ENCODE results near the gene GRIP1.

Gene GRIP1

DNA sequence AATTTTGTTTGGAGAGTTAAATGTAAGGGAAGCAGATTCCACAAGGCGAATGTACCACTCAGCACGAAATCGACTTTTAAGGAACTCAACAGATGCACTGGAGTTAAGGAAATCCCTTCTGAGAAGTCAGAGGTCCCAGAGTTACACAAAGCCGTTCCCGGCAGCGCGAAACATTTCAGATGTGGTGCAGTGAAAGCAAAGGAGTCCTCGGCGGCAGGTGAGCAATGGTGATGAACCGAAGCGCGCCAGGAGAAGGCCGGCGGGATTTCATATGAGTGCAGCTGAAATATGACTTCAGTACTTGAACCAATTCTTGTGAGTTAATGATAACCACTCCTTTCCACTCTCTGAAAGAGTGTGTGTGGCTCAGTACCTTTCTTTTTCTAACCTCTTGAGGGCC, 183.2 kb downstream of the GRIP1 start:
- TF ChIP-seq ZFX (IDR thresholded peaks at IDR 0.05; ENCODE audit: borderline replicate concordance): no peak
- TF ChIP-seq, protein P1, sequence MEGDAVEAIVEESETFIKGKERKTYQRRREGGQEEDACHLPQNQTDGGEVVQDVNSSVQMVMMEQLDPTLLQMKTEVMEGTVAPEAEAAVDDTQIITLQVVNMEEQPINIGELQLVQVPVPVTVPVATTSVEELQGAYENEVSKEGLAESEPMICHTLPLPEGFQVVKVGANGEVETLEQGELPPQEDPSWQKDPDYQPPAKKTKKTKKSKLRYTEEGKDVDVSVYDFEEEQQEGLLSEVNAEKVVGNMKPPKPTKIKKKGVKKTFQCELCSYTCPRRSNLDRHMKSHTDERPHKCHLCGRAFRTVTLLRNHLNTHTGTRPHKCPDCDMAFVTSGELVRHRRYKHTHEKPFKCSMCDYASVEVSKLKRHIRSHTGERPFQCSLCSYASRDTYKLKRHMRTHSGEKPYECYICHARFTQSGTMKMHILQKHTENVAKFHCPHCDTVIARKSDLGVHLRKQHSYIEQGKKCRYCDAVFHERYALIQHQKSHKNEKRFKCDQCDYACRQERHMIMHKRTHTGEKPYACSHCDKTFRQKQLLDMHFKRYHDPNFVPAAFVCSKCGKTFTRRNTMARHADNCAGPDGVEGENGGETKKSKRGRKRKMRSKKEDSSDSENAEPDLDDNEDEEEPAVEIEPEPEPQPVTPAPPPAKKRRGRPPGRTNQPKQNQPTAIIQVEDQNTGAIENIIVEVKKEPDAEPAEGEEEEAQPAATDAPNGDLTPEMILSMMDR (IDR thresholded peaks at IDR 0.05): no peak
- no peak overlapping the region for H3K27ac ChIP-seq

DNA sequence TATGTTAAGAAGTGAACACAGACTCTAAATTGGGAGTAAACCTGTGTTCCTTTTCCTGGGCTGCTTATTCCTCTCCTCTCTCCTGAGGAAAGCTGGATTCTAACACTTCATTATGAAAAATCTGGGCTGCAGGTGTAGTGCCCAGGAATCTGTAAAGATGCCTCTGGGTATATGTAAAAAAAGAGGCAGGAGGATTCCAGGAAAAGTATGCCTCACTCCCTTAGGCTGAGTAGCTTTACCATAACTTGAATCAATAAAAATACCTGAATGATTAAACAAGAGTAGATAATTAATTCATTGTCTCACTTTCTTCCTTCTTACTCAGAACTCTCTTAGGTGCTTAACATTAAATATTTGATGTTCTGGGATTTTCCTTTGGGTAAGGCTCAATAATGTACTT, 185.1 kb downstream of the GRIP1 start:
- H3K27ac ChIP-seq: no peak overlapping the region
- no peak for TF ChIP-seq ZFX (IDR thresholded peaks at IDR 0.05; ENCODE audit: borderline replicate concordance)
- TF ChIP-seq, protein P1 (IDR thresholded peaks at IDR 0.05): no peak

- no peak for TF ChIP-seq ZFX (IDR thresholded peaks at IDR 0.05; ENCODE audit: borderline replicate concordance)
- TF ChIP-seq, protein P1 (IDR thresholded peaks at IDR 0.05): no peak
- H3K27ac ChIP-seq: no peak overlapping the region
Observed at GRCh38 chr12:66491853-66492252, 187.0 kb downstream of the GRIP1 start.

GRCh38 chr12:66482351-66483203, 196.3 kb downstream of the GRIP1 start:
- no peak for TF ChIP-seq ZFX (IDR thresholded peaks at IDR 0.05; ENCODE audit: borderline replicate concordance)
- TF ChIP-seq, protein P1 (IDR thresholded peaks at IDR 0.05): no peak
- H3K27ac ChIP-seq: no peak overlapping the region

DNA sequence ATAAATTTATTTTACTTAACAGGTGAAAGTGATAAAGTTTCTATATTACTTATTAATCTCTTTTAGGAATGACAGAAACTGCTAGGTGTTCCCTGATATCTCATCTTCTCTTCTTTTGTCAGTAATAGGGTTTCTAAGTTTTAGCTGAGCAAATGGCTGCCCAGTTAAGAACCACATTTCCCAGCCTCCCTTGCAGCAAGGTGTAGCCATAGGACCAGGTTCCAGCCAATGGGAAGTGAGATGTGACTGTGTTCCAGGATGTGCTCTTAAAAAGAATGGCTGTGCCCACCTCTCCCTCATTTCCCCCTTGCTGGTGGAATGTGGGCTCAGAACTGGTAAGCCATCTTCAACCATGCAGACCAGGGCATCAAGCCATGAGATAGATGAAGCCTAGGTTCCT, 210.9 kb downstream of the GRIP1 start:
- TF ChIP-seq, protein P1 (IDR thresholded peaks at IDR 0.05): no peak
- no peak for TF ChIP-seq ZFX (IDR thresholded peaks at IDR 0.05; ENCODE audit: borderline replicate concordance)
- no peak overlapping the region for H3K27ac ChIP-seq

- TF ChIP-seq, protein P1 (IDR thresholded peaks at IDR 0.05): no peak
- TF ChIP-seq ZFX (IDR thresholded peaks at IDR 0.05; ENCODE audit: borderline replicate concordance): no peak
- H3K27ac ChIP-seq: no peak overlapping the region
Observed at GRCh38 chr12:66461331-66461730, 217.5 kb downstream of the GRIP1 start.

DNA sequence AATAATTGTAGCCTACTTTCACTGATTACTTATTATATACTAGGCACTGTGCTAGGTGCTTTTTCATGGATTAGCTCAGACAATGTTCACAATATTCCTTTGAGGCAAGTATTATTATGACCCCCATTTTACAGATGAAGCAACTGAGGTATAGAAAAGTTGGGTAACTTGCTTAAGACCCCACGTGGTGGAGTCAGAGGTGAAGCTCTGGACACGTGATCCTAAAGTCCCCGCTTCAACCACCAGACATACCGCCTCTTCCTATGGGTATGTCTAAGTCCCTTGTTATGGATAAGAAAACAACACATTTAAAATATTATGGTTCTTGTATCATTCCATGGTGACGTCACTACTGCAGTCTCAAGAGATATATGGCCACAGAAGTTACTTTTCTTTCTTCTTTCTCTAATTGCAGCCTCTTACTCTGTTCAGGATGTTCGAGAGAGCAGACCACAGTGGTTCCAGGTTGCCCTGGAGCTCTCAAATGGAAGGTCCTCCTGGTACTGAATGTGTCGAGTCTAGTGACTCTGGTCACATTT, 218.9 kb downstream of the GRIP1 start:
- no peak overlapping the region for H3K27ac ChIP-seq
- no peak for TF ChIP-seq ZFX (IDR thresholded peaks at IDR 0.05; ENCODE audit: borderline replicate concordance)
- TF ChIP-seq, protein P1 (IDR thresholded peaks at IDR 0.05): no peak

Measured in 22Rv1 (cell line).